GM18868 (cell line): ENCODE results near the gene UQCR11.

Experiments used
- ATAC-seq: cut with Tn5 transposase; IDR thresholded peaks from one replicate; pipeline ENCODE4 v1.9.1; 2021; ENCODE audit warnings: mild to moderate bottlenecking, moderate library complexity; ENCODE audit not compliant: unreplicated experiment

UQCR11 gene

GRCh38 chr19:1636325-1637236 is 31.3 kb upstream of the UQCR11 start:
- ATAC-seq: no peak

DNA sequence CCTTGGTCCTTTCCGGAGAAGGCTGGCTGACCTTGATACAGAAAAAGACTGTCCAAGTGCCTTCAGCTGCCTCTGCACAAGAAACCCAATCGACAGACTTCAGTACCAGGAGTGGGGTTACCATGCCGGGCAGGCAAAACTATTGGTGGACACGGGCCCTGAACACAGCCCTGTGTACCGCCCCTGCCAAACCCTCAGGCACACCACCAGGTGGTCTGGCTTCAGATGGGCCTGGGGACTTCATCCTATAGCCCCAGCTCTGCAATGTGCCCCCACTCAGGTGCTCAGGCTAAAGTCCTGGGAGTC is 29.6 kb upstream of the UQCR11 start:
- ATAC-seq: no peak

DNA sequence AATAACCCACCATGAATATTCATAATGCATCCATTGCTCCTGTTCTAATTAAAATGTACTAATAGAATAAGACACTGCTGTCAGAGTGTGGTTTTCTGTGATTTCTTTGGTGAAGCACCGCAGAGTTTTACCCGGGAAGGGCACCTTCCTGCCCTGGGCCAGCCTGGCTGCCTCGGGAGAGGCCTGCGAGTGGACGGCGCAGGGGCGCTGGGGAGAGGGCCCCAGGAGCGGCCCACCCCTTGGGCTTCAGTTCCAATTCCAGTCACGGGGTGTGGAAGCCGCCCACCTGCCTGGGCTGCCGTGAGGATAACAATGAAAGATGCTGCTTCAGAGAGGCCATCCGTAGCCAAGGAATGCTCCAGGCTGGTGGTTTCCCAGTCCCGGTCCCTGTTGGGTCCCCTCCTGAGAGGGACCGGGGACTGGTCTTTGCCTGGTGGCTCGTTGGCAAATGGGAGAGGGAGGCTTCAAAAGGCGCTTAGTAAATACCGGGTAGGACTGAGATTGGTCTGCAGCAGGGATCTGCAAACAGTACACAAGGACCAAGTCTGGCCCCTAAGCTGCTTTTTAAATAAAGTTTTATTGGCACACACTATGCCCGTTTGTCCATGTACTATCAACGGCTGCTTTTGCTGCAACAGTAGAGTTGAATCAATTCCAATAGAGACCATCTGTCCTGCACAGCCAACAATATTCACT is 29.1 kb upstream of the UQCR11 start:
- ATAC-seq: no peak

DNA sequence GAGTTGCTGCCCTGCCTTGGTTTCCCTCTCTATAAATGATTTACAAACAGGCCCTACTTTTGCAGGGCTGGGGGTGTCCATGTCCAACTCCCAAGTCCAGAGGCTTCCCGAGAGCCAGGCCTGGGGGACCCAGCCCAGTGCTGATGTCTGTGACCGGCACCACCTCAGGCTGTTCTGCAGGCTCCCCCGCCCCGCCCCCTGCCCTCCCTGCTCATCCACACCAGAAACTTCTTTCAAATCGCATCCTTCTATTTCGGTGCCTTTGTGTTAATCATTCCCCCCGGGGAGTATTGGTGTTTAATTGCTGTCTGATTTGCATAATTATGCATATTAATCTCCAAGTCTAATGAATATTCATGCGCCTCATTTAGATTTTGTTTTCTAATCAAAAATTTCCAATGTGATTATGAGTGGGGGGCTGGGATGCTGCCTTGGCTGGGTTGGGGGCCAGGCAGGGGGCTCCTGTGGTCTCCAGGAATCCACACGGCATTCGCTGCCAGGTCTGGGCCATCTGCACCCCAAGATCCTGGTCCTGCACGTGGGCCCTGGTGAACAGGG is 28.1 kb upstream of the UQCR11 start:
- no peak for ATAC-seq

- ATAC-seq: no peak
Observed at GRCh38 chr19:1632462-1633268, 27.4 kb upstream of the UQCR11 start.

DNA sequence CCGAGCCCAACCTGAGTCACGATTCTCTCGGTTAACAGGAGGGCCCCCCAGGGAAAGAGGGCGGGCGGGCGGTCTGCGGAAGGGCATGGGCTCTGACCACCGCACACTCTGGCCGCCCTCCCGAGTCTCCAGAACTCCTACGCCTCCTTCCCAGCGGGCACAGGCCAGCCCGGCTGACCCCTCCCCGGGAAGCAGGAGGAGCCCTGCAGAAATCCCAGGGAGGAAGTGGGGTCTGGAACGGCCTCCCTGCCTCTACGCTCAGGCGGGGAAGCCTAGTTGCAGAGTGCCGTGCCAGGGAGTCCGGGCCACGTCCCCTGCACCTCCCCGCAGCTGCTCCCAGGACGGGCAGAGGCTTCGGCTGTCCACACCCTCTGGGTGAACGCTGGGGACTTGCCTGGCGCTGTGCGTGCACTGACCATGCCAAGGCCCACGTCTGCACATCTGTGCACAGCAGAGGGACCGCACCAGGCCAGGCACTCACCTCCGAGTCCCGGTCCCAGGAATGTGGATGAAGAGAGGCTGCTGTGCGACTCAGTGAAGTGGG is 26.4 kb upstream of the UQCR11 start:
- no peak for ATAC-seq

DNA sequence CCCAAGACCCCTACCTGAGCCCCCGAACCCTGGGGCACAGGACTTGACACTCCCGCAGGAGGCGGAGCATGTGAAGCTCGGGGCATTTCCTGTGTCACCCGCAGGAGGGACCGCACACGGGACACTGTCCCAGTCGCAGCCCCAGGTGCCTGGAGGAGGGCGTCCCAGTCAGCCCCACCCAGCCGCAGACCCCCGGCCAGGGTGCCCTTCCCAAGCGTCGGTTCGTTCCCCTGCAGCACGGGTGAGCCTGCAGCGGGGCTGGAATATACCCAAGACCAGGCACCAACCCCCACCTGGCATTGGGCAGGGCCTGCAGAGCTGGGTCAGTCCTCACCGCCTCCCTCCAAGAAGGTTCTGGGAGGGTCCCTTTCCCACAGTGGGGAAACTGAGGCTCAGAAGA is 25.5 kb upstream of the UQCR11 start:
- ATAC-seq: no peak

DNA sequence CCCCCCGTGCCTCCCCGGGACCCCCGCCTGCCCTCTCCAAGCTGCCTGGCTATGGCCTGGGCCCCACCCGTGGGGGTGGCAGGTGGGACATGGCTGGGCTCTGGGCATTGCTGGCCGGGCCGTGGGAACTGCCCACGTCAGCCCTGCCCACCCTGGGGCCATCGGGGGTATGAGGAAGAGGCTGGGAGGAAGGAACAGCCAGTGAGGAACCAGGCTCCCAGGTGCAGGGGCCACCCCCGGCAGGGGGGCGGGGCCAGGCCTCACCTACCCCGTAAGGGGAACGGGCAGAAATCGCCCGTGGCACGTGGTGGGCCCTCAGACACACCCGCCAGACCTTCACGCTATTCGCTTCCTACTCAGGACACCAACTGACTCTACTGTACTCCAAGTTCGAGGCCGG is 24.8 kb upstream of the UQCR11 start:
- ATAC-seq: no peak

DNA sequence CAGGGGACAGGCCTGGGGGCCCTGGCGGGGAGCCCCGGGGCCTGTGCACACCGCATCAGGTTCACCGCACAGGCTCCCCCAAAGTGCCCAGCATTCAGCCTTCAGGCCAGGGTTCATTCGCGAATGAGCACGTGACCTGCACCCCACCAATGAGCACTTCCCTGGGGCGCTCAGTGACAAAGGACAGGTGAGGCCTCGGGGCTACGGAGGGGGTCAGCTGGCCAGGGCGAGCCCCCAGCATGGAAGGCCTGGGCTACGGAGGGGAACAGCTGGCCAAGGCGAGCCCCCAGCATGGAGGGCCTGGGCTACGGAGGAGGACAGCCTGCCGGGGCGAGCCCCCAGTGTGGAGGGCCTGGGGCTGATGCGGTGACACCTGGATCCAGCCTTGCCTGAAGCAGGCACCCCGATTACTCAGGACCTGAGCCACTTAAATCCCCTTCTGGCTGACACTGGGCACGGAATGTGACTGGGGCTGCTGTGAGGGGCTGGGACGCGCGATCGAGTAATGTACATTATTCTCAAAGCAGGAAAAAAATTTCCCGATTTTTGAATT is 24.1 kb upstream of the UQCR11 start:
- ATAC-seq: no peak

DNA sequence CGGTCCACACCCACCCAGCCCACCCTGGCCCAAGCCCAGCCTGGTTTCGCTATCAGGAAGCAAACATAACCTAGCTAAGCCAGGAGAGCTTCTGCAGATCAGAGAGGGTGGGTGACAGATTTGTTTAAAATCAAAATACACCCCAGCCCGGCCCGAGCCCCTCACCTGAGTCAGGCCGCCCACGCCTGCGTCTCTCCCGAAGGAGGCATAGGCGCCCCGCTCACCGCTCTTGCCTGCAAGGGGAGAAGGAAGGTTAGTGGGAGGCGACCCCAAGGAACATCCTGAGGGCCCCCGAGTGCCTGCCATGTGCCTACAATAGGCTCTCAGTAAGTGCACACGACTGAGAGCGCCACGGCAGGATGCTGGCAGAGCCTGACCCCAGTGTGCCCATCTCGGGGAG is 21.9 kb upstream of the UQCR11 start:
- no peak for ATAC-seq

DNA sequence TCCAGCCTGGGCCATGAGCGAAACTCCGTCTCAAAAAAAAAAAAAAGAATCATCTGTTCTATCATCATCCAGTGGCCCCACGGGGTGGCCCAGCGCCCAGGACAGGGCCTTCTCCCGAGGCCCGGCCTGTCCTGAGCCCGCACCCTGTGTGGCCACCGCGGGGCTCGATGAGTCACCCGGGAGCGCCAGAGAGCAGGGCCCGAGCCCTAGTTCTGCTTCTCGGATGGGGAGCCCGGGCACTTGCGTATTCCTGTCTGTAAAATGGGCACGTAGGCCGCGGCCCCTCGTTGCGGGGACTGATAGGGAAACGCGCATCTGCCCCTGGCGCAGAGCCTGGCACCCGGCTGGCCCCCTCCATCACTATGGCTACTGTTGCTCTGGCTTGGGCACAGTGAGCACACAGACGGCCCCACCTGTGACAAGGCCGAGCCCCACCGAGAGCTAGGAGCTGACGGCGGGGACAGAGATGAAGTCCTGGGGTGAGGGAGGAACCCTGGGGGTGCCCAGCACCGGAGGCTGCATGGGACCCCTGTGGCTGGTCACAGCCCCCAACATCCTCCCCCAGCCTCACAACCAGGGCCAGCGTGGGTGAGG is 21.3 kb upstream of the UQCR11 start:
- no peak for ATAC-seq

GRCh38 chr19:1624458-1624857 is 19.2 kb upstream of the UQCR11 start:
- ATAC-seq: no peak

DNA sequence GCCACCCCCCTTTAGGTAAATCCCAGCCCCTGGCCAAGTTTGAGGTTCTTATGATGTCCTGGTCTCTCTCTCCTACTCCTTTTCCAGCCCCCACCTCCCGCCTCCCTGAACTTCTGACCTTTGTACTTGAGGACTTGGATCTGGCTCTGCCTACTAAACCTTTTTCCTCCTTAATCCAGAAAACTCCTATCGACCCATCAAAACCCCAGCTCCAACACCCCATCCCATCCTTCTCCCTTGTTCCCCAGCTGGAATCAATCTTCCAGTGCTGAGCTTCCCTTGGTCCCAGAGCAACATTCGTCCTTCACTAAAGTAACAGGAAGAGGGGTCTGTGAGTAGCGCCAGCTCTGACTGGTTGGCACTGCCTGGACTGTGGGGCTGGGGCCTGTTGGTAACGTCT is 17.3 kb upstream of the UQCR11 start:
- no peak for ATAC-seq

DNA sequence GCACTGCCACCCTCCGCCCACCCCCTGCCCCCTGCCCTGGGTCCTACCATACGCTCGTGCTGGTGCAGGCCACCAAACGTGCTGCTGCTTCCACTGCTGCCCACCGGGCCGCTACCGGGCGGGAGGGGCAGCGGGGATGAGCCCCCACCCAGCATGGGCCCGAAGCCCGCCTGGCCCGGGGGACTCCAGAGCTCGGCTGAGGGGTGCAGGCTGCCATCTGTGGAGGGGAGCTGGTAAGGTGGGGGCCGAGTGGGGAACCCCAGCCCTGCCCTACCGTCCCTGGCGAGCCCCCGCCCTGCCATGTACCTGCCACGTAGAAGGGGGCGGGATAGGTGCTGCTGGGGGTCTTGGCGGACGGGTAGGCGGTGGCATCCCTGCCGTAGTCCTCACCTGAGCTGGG is 16.7 kb upstream of the UQCR11 start:
- ATAC-seq: no peak

GRCh38 chr19:1621574-1621973 is 16.3 kb upstream of the UQCR11 start:
- no peak for ATAC-seq

- ATAC-seq: no peak
Observed at GRCh38 chr19:1621021-1621420, 15.8 kb upstream of the UQCR11 start.

GRCh38 chr19:1620502-1620901 is 15.2 kb upstream of the UQCR11 start:
- no peak for ATAC-seq

DNA sequence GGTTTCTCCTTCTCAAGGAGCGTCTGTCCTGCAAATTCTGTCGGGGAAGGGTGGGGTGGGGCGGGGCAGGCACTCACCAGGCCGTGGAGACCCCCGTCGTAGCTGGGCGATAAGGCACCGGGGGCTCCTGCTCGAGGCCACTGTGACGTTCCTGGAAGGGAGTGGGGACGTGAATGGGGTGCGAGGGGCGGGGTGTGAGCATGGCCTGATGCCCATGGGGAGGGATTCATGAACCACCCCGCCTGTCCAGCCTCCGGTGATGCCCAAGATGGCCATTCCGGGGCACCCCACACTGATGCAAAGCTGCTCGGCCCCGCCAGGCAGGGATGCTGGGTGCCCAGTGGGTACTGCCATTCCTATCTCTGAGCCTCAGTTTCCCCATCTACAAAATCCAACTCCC is 14.4 kb upstream of the UQCR11 start:
- no peak for ATAC-seq

DNA sequence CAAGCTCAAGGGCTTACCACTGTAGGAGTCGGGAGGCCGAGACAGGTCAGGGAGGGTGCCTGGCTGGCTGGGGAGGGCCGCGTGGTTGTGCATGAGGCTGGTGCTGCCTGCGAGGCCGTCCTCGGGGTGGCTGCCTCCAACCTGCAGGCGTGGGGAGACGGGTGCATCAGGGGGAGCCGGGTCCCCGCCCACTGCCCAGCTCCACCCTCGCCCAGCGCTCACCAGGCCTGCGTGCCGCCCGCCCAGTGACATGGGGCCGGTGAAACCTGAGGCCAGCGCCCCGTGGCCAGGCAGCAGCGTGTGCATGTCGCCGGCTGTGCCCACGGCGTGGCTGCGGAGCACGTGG is 13.8 kb upstream of the UQCR11 start:
- ATAC-seq: no peak
